ENCODE results near the gene CLMN.
"Not testable (repeated sequence)": the region's sequence is repeated elsewhere in the genome, so short reads cannot be mapped to it uniquely, and the experiment has no call there.

The CLMN gene

DNA sequence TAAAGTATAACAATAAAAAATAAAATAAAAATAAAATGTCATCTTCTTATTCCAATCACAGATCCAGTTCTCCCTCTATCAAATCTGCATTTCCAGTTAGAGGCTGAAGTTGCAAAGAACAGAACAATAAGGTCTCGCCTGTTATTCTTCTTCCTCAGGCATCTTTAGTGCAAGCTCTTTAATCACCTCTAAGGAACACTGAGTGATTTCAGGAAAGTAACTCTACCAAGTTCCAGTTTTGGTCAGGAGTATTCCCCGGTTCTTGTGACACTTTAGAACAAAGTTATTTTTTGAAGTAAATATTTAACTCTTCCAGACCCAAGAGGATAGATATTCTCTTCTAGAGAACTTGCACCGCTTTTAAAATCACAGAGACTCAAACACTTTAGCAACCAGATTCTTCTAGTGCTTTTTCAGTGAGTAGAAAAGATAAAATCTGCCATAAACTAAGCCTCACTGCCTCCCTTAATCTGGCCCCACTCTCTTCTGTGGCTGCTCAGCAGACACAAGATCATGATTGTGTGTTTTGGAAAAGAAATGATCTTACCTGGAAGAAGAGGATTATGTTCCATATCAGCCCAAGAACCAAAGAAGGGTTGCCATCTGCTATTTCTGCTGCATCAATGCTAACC is 104.5 kb downstream of the CLMN start:
- DNase-seq = no peak

DNA sequence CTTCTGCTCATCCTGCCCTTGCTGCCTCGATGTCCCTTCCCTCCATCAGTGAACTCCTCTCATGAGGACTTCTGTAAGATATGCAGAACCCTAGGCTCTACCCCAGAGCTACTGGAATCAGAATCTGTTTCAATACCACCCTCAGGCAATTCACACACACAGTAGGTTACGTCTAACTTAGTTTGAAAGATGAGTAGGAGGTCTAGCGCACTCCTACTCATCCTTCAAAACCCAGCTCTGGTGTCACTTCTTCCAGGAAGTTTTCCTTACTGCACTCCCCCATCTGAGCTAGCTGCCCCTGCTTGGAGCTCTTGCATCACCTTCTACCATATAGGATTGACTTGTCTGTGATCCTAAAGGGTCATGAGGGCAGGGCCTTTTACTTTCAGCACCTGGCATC is 105.9 kb downstream of the CLMN start:
- no peak for DNase-seq

DNA sequence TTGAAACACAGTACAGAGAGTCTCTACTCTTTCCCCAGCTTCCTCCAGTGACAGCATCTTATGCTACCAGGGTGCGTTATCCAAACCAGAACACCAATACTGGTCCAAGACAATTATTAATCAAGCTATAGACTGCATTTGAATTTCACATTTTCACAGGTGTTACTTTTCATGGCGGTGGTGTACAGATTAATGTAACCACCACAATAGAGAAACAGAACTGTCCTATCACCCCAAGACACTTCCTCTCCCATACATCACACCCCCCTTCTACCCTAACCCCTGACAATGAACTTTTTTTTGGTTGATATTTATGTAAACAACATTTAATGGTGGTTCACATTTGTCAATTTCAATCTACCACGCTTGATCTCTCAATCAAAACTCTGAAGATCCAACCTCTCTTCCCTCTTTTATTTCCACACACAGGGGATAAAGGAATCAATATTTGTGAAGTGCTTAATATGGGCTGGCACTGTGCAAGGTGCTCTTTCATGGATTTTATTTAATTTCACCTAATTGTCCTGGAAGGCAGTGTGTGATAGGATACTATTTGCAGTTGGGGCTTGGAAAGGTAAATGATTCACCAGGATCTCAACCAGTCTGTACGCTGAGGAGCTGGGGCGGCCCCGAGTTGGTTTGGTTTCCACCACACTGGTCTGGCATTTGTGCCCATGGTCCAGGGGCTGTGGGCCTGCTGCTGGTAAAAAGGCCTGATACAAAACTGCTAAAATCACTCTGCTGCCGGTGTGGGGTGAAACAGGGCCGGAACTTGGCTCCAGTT is 107.8 kb downstream of the CLMN start:
- DNase-seq = no peak

DNA sequence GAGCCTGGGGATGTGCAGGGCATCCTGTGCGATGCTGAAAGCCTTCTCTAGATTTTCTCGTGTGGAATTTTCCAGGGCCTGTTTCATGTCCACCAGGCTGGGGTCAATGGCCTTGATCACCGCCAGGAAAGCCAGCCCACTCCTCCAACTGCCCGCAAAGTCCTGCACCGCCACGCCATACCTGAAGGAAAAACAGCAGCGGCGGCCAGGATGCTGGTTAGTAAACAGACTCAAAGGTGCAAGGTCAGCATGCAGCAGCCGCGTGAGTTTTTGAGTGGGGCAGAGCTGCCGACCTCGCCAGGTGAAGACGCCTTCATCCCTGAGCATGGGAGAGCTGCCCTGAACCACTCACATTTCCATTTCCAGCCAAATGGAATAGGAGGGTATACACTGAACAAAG is 109.0 kb downstream of the CLMN start:
- no peak for DNase-seq

DNA sequence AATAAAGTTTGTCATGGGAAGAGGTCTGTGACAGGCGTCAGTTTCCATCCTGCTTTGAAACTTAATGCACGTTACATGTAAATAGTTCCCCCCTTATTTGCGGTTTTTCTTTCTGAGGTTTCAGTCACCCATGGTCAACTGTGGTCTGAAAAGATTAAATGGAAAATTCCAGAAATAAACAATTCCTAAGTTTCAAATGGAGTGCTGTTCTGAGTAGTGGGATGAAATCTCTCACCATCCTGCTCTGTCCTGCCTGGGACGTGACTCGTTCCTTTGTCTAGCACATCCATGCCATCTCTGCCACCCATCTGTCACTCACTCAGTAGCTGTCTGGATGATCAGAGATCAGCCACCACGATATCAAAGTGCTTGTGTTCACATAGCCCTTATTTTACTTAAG is 111.1 kb downstream of the CLMN start:
- no peak for DNase-seq

DNA sequence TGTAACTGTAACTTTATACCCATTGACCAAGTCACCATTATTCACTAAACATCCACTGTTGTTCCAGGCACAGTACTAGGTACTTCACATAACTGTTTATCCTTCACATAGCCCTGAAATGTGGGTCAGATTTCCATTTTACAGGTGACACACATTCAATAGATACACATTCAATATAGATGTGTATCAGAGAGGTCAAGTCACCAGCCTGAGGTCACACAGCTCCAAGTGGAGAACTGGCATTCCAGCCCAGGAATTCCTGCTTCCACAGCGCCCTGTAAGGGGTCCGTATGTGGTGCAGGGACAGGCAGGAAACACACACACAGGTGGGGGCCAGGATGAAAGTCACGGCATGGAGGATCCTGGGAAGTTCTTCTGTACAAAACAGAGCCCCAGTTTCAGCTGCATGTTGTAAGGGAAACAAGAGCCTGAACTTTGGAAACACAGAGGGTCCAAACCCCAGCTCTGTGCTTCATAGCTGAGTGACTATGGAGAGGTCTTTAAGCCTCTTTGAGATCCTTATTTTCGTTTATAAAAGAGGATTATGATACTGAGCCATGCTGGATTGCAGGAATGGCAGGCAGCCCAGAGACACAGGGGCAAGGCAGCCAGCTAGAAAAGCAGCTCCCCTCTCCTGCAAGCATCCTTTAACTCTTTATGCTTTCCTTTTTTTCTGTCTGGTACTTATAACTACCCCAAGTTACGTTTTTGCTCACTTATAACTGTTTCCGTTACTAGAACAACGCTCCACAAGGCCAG is 112.1 kb downstream of the CLMN start:
- DNase-seq = no peak

DNA sequence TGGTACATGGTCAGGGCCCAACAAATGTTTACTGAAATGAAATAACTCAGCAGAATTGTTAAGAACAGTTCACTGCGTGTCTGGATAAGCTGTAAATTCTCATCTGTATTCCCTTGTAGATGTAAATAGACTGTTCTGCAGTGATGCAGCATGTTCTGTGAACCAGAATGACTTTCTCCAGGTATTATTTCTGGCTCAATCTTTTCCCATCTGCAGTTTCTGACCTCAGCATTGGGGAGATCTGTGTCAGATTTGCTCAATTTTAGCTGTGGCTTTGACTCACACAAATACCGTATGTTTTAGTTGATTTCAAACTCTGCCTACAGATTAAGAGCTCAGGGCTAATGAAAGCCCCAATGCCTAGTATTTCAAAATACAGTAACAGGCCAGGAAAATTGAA is 113.2 kb downstream of the CLMN start:
- DNase-seq = no peak

DNA sequence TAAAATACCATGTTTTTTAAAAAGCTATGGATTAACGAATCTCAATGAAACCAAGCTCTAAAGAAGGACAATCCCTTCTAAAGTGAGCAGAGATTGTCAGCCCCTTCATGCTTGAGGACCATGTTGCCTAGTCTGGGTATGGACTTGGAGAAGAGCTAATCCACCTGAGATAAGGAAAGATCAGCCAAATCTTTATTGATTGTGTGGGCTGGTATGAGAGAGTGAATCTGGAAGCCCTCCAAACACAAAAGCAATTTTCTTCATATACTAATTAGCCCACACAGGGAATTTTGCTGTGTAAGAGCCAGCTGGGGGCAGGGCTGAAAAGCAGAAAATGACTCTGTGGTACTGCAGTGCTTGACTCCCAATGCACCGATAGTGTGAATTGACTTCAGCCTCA is 115.0 kb downstream of the CLMN start:
- DNase-seq = no peak

DNA sequence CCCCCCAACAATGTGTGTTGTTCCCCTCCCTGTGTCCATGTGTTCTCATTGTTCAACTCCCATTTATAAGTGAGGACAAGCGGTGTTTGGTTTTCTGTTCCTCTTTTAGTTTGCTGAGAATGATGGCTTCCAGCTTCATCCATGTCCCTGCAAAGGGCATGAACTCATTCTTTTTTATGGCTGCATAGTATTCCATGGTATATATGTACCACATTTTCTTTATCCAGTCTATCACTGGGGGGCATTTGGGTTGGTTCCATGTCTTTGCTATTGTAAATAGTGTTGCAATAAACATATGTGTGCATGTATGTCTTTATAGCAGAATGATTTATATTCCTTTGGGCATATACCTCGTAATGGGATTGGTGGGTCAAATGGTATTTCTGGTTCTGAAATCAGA is 118.0 kb downstream of the CLMN start:
- DNase-seq = not testable (repeated sequence)

DNA sequence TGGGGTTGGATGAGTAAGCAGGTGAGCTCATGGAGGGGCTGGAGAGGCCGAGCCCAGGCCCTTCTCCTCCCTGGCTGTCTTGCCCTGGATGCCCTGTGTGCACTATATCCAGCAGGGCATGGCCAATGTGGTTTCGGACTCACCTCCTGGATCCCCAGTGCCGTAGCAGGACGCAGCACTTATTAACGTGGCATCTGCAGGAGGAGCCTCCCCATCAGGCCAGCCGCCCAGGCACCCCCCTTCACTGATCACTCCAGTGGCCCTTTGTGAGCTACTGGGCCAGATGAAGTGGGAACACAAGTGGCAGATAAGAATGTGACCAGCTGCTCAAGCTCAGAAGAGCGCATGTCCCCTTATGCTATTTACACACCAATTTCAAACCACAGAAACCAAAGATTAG is 119.3 kb downstream of the CLMN start:
- no peak for DNase-seq

DNA sequence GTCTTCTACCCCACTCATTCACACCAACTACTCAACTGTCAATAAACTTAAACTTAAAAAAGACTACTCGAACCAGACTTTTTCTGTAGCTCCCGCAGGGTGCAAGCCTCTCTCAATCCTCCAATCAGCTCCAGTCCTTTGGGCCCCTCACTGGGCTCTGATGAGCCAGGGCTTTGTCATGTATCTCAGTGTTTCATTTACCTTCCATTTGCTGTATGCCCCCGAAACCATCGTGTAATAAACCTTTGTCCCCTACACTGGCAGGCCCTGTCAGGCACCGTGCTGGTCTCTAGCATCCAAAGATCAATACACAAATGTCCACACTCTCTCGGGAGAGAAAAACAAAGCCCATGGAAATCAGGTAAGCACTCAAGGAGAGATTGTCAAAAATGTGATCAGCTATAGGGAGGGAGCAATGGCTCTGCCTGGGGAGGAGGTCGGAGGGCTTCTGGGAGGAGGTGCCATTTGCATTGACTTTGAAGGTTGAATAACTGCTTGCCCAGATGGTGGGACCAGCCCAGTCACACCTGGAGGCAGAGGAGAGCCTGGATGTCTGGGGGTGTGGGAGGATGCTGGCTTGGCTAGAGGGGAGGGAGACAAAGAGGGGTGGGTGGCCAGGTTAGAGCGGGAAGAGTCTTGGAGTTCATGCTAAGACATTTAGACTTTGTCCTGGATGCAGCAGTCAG is 120.3 kb downstream of the CLMN start:
- DNase-seq = no peak

DNA sequence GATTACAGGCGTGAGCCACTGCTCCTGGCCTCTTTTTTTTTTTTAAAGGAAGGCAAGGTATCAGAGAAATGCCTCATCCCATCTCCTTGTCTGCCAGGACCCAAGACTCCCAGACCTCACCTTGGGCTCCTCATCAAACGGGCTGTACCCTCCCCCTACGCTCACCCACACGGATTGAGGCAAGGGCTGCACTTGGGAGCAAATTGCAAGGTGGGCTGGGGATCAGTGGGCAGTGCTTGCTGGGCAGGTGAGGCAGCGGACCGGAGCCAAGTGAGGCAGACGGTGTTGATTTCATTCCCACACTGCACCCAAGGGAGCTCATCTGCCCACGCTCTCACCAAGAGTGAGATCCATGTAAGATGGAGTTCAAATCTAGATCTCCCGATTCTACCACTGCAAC is 121.4 kb downstream of the CLMN start:
- no peak for DNase-seq

DNA sequence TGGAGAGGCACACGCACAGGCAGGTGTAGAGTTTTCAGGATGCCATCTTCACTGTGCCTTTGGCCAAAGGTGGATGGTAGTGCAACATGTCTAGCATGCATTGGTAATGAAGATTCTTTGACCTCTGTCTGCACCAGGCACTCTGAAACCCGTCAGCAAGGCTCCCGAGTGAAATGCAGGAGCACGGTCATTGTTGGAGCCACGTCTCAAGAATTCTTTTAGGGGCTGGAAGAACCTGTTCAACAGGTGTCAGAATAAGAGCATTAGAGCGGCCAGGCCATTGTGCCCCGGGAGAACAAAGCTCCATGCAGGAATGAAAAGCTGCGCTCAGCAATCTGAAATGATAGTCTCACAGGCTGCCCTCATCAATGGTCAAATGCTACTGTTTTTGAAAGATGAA is 122.2 kb downstream of the CLMN start:
- DNase-seq = no peak

DNA sequence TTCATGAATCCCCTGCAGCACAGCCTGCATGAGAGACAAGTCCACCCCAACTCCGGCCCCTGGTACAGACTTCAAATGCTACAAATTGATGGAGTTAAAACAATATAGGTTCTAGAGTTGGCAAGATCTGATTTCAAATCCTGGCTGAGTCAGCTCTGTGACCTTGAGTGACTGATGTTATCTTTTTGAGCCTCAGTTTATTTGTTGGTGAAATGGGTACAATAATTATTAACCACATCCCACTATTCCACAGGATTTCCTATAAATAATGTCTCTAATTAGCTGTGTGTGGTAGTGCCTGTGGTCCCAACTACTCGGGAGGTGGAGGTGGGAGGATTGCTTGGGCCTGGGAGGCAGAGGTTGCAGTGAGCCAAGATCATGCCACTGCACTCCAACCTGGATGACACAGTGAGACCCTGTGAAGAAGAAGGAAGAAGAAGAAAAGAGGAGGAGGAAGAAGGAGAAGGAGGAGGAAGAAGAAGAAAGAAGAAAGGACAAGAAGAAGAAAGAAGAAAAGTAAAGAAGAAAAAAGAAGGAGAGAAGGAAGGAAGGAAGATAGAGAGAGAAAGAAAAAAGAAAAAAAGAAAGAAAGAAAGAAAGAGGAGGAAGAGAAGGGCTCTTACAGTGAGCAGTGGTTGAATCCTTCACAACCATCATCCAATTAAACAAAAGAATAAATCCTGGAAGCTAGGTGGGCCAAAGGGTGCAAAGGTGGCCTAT is 122.7 kb downstream of the CLMN start:
- DNase-seq = no peak

DNA sequence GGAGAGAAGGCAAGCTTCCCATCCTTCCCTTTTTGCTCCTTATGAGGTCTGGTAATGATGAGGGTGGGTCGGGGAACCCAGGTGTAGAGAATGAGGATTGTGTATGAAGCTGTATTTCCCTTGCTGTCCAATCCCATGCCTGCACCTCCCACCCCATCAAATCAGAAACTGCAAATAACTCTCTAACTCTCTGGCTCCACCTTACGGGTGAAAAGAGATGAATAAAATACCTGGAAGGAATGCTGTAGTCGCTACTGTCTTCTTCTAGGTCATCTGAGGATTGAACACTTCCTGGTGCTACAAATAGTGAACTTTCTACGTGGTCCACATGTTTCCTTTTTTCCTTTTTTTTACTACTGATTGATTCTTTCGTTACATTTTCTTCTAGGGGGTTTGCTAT is 123.4 kb downstream of the CLMN start:
- DNase-seq = no peak

DNA sequence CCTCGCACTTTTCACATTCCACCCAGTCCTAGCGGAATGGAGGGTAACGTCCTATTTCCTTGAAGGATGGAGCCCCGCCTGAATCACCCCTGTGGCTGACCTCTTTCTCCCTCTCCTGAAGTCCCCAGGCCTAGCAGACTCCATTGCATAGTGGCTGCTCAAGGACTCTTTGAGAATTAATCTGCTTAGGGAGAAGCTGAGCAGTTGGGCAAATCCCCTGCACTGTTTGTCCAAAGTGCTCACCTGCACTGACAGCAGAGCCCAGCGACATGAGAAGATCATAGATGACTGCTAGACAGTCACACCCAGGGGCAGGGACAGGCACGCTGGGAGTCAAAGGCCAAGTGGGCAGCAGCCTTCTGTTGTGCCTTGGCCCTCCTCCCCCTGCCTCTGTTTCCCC is 124.7 kb downstream of the CLMN start:
- DNase-seq = no peak

DNA sequence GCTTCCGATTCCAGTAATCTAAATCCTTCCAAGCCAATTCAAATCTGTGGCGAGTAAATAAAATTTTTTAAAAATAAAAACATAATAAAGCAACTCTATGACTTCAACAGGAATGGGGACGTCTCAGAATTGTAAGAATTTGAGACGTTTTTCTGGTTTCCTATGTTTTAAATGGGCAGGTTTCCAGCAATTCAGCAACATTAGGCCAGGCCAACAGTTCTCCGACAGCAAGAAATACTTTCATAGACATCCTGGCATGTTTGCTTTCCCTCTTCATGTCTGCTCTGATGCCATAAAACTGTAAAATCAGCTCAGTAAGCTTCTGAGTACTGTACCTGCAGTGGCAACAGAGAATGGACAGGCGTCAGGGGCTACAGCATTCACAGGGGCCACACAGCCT is 126.6 kb downstream of the CLMN start:
- DNase-seq = no peak

DNA sequence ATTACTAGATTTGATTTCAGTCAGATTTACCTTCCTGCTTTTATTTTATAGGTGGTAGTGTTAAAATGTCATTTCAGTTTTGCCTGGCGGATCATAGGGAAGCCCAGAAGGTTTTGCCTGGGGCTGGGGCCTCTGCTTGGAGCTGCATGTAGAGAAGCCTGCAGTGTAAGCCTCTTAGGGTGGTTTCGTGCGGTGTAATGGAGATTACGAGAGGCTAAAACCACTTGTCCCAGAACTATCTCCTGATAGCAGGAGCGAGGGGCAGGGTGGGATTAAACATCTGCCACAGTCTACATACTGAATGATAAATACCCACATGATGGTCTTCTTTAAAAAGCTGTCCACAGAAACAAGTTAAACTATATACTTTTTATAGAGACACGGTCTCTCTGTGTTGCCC is 127.4 kb downstream of the CLMN start:
- DNase-seq = no peak

DNA sequence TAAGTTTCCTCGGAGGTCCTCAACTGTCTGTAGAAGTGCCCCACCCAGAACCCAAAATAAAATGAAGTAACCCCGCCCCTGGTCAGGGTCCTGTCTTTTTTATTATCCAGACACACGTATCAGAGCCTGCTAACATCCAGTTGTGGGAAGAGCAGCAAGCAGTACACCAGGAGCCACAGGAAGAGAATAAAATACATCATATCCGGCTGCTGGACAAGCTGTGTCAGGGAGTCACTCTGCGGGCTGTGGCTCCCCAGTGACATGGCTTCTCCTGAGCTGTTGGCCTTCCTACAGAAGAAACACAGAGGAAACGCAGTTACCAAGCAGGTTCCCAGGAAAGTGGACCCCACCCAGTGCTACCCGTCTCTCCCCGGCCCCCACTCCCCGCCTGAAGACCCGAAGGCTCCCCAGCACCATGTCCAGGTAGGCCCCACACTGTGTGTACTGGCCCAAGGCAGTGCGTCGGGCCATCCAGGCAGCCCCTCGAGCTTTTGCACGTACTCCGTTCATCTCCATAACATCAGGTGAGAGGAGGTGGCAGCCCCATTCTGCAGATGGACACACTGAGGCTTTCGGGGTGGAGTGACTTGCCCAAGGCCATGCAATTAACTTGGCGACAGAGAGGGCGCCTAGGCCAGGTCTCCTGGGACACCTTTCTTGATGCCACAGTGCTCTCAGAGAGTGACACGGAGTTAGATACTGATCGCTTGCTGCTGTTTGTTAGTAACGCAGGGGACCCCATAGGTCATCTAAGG is 128.1 kb downstream of the CLMN start:
- no peak for DNase-seq

DNA sequence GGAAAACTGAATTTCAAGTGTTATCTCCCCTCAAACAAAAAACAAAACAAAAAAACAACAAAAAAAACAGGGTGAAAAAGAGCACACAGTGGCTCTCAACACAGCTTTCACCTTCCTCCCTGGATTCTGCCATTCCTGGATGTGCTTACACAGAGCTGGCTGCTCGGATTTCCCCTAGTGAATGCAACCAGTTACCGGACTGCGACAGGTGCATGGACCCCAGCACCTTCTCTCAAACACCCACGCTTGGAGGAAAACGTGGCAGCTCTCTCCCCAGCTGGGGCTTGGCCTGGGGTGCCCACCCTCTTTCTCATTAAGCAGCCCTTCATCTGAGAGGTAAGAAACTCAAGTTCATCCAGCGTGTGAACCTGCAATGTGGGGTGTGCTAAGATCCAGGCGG is 128.9 kb downstream of the CLMN start:
- DNase-seq = no peak

DNA sequence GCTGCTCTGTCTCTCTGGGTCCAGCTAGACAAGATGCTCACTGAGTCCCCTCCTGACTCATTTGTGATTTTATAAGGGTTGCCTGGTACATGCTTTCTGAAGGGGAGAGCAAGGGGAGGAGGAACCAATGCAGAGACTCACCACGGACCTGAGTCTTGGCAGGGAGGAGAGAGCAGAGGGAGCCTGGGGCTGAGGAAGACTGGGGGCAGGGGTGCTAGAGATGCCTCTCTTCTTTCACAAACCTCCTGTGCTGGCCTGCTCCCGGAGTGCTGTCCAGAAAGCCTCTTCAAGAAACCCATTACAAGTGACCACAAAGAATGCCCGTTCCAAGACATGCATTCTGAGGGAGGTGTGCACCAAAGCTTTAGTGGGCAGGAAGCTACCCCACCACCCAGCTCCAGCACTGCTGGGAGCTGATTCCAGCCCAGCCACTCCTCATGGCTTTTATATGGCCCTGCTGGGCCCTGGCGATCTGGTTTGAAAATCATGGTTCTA is 129.3 kb downstream of the CLMN start:
- no peak for DNase-seq

Measured in activated gamma-delta T cell (primary cell).